Measurements from ENCODE around the gene SPRED3.

SPRED3 gene

DNA sequence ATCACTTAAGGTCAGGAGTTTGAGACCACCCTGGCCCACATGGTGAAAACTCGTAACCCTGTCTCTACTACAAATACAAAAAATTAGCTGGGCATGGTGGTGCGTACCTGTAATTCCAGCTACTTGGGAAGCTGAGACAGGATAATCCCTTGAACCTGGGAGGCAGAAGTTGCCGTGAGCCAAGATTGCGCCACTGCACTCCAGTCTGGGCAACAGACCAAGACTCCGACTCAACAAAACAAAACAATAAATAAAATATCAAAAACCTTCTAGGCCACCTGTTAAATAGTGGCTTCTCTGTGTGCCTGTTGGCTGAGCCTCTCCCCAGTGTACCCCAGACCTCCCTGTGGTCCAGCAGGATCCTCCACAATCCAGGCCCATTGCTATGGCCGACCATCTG, 17.4 kb upstream of the SPRED3 start:
- DNase-seq = no peak
- H3K4me1 ChIP-seq (ENCODE audit: control insufficient read depth, insufficient read depth, low read length, poor library complexity, severe bottlenecking) = peaks cover 10% of the 10 kb centered on the region
- no peak overlapping the region for H3K4me3 ChIP-seq (ENCODE audit: insufficient read depth, low read depth, low read length, poor library complexity, severe bottlenecking)
- no peaks in the 10 kb centered on the region for H3K9me3 ChIP-seq (ENCODE audit: control insufficient read depth, low read length)
- H3K27me3 ChIP-seq (replicated peaks; ENCODE audit: control insufficient read depth, insufficient read depth, low read length, poor library complexity, severe bottlenecking) = no peaks in the 10 kb centered on the region
- no peak overlapping the region for H3K27ac ChIP-seq (ENCODE audit: insufficient read depth, low read length, poor library complexity, severe bottlenecking)
- H3K36me3 ChIP-seq (ENCODE audit: control insufficient read depth, insufficient read depth, low read length) = no peaks in the 10 kb centered on the region

DNA sequence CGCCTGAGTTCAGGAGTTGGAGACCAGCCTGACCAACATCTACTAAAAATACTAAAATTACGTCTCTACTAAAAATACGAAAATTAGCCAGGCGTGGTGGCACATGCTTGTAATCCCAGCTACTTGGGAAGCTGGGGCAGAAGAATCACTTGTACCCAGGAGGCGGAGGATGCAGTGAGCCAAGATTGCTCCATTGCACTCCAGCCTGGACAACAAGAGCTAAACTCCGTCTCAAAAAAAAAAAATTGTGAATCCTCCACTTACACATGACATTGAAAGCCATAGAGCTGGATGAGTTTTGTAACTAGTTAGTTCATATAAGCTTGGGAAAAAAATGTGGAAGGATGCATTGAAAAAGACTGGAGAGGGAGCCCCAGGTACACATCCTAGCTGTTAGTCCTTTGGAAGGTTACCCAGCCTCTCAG, 14.6 kb upstream of the SPRED3 start:
- H3K27me3 ChIP-seq (replicated peaks; ENCODE audit: control insufficient read depth, insufficient read depth, low read length, poor library complexity, severe bottlenecking) = no peaks in the 10 kb centered on the region
- H3K36me3 ChIP-seq (ENCODE audit: control insufficient read depth, insufficient read depth, low read length) = peaks cover 9% of the 10 kb centered on the region
- peaks cover 12% of the 10 kb centered on the region for H3K4me1 ChIP-seq (ENCODE audit: control insufficient read depth, insufficient read depth, low read length, poor library complexity, severe bottlenecking)
- H3K9me3 ChIP-seq (ENCODE audit: control insufficient read depth, low read length) = no peaks in the 10 kb centered on the region
- no peak for DNase-seq
- peak overlapping the region; percentile 86 for H3K27ac ChIP-seq (ENCODE audit: insufficient read depth, low read length, poor library complexity, severe bottlenecking)
- H3K4me3 ChIP-seq (ENCODE audit: insufficient read depth, low read depth, low read length, poor library complexity, severe bottlenecking) = peak overlapping the region; percentile 39

DNA sequence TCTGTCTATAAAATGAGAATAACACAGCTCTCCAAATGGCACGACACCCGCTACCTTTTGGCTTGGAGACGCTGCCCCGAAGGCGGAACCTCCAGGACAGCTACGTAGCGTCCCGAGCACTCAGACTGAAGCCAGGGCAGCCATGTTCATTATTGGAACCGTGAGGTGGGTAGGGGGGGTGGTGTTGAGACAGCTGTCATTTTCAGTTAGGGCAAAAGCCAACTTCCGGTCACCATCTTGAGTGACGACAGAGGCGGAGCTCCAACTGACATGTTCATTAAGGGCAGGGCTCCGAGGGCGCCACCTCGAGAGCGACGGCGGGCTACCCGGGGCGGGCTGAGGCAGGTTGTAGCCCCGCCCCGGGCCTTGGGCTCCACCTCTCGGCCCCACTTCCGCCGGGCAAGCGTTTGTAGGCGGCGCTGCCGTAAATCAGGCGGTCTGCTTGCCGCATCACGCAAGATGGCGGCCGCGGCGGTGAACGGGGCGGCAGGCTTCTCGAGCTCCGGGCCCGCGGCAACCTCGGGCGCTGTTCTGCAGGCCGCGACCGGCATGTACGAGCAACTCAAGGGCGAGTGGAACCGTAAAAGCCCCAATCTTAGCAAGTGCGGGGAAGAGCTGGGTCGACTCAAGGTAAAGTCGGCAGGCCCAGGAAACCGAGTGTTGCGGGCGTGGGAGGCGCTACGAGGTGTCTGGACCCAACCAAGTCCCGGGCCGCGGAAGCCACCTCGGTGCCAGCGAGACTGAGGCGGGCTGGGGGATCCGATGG, 14.0 kb upstream of the SPRED3 start, which contains the start of gene PSMD8:
Gene PSMD8 (plus strand): TSS at position 240 of the 766 bp plus-strand sequence. CDS start 31 bp downstream, at position 271.
- Histone ChIP-seq H3K4me1 (ENCODE audit: control insufficient read depth, insufficient read depth, low read length, poor library complexity, severe bottlenecking) (peaks cover 12% of the 10 kb centered on the region), H3K9me3 (ENCODE audit: control insufficient read depth, low read length) (no peaks in the 10 kb centered on the region)

DNA sequence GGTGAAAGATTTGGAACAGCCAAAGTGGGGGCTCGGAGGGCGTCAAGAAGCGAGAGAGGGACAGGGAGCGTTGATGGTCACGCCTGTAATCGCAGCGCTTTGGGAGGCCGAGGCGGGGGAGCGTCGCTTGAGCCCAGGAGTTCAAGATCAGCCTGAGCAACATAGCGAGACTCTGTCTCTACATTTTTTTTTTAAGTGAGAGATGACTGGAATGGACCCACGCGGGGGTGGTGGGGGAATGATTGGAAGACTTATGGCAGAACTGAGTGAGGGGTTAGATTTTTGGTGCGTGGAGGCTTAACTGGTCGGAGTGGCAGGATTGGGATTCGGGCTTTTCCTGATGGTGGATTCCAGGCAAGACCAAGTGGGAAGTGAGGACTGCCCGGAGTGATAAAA, 13.4 kb upstream of the SPRED3 start:
- peak overlapping the region; percentile 86 for H3K4me3 ChIP-seq (ENCODE audit: insufficient read depth, low read depth, low read length, poor library complexity, severe bottlenecking)
- H3K36me3 ChIP-seq (ENCODE audit: control insufficient read depth, insufficient read depth, low read length) = peaks cover 19% of the 10 kb centered on the region
- no peaks in the 10 kb centered on the region for H3K9me3 ChIP-seq (ENCODE audit: control insufficient read depth, low read length)
- no peak for DNase-seq
- H3K4me1 ChIP-seq (ENCODE audit: control insufficient read depth, insufficient read depth, low read length, poor library complexity, severe bottlenecking) = peaks cover 12% of the 10 kb centered on the region
- no peaks in the 10 kb centered on the region for H3K27me3 ChIP-seq (replicated peaks; ENCODE audit: control insufficient read depth, insufficient read depth, low read length, poor library complexity, severe bottlenecking)
- H3K27ac ChIP-seq (ENCODE audit: insufficient read depth, low read length, poor library complexity, severe bottlenecking) = peak overlapping the region; percentile 86

More for the DNA sequence above, 14.0 kb upstream of the SPRED3 start, which contains the start of gene PSMD8:
- H3K36me3 ChIP-seq (ENCODE audit: control insufficient read depth, insufficient read depth, low read length) = peaks cover 15% of the 10 kb centered on the region
- H3K27ac ChIP-seq (ENCODE audit: insufficient read depth, low read length, poor library complexity, severe bottlenecking) = peak within 1 kb of the TSS; percentile 86
- peak within 1 kb of the TSS; percentile 86 for H3K4me3 ChIP-seq (ENCODE audit: insufficient read depth, low read depth, low read length, poor library complexity, severe bottlenecking)
- no peaks in the 10 kb centered on the region for H3K27me3 ChIP-seq (replicated peaks; ENCODE audit: control insufficient read depth, insufficient read depth, low read length, poor library complexity, severe bottlenecking)
- peak; percentile 97 to 99 (median 98) for DNase-seq

DNA sequence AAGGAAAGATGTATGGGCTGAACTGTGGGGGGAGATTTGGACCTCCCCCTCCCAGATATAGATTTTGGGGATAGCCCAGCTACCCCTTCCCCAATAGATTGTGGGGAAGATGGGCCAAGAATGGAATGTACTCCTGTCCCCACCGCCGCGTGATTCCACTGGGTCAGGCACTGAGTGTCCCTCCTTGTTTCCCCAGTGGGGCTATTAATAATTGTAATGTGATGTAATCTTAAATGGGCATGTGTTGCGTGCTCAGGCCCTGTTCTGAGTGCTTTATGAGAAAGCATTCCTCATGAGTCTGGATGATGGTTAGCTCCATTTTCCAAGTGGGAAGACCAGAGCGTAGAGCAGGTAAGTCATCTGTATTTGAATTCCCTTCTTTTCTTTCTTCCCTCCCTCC, 12.7 kb upstream of the SPRED3 start:
- no peaks in the 10 kb centered on the region for H3K9me3 ChIP-seq (ENCODE audit: control insufficient read depth, low read length)
- peak overlapping the region; percentile 86 for H3K4me3 ChIP-seq (ENCODE audit: insufficient read depth, low read depth, low read length, poor library complexity, severe bottlenecking)
- no peak overlapping the region for H3K27ac ChIP-seq (ENCODE audit: insufficient read depth, low read length, poor library complexity, severe bottlenecking)
- H3K36me3 ChIP-seq (ENCODE audit: control insufficient read depth, insufficient read depth, low read length) = peaks cover 26% of the 10 kb centered on the region
- no peaks in the 10 kb centered on the region for H3K27me3 ChIP-seq (replicated peaks; ENCODE audit: control insufficient read depth, insufficient read depth, low read length, poor library complexity, severe bottlenecking)
- H3K4me1 ChIP-seq (ENCODE audit: control insufficient read depth, insufficient read depth, low read length, poor library complexity, severe bottlenecking) = peaks cover 12% of the 10 kb centered on the region
- no peak for DNase-seq

DNA sequence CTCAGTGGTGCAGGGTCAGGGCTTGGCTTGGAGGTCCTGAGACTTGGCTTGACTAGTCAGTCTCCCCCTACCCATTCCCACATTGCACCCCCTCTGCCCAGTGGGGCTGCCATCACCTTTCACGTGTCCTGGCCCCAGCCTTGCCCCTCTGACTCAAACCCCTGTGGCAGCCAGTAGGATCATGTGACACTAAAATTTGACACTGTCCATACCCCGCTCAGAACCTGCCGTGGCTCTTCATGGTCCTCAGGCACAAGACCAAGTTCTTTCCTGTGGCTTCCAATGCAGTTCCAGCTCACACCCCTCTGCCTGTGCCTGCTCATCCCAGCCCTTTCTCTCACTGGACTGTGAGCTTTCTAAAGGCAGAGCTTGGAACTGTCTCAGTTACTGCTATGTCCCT, 11.9 kb upstream of the SPRED3 start:
- no peak overlapping the region for H3K4me3 ChIP-seq (ENCODE audit: insufficient read depth, low read depth, low read length, poor library complexity, severe bottlenecking)
- no peak overlapping the region for H3K27ac ChIP-seq (ENCODE audit: insufficient read depth, low read length, poor library complexity, severe bottlenecking)
- H3K9me3 ChIP-seq (ENCODE audit: control insufficient read depth, low read length) = no peaks in the 10 kb centered on the region
- no peak for DNase-seq
- H3K36me3 ChIP-seq (ENCODE audit: control insufficient read depth, insufficient read depth, low read length) = peaks cover 34% of the 10 kb centered on the region
- H3K27me3 ChIP-seq (replicated peaks; ENCODE audit: control insufficient read depth, insufficient read depth, low read length, poor library complexity, severe bottlenecking) = no peaks in the 10 kb centered on the region
- H3K4me1 ChIP-seq (ENCODE audit: control insufficient read depth, insufficient read depth, low read length, poor library complexity, severe bottlenecking) = peaks cover 12% of the 10 kb centered on the region

DNA sequence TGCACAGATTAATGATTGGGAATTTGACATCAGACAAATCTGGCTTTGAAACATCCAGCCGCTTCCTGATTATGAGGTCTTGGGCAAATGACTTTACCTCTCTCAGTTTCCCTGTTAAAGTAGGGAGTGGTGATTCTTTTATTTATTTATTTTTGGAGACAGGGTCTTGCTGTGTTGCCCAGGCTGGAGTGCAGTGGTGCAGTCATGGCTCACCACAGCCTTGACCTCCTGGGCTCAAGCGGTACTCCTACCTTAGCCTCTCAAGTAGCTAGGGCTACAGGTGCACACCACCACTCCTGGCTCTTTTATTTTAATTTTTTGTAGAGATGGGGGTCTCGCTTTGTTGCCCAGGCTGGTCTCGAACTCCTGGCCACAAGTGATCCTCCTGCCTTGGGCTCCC, 11.4 kb upstream of the SPRED3 start:
- DNase-seq = no peak
- Histone ChIP-seq H3K4me3 (ENCODE audit: insufficient read depth, low read depth, low read length, poor library complexity, severe bottlenecking) (no peak overlapping the region), H3K9me3 (ENCODE audit: control insufficient read depth, low read length) (no peaks in the 10 kb centered on the region), H3K36me3 (ENCODE audit: control insufficient read depth, insufficient read depth, low read length) (peaks cover 39% of the 10 kb centered on the region), H3K4me1 (ENCODE audit: control insufficient read depth, insufficient read depth, low read length, poor library complexity, severe bottlenecking) (peaks cover 12% of the 10 kb centered on the region), H3K27ac (ENCODE audit: insufficient read depth, low read length, poor library complexity, severe bottlenecking) (no peak overlapping the region), H3K27me3 (replicated peaks; ENCODE audit: control insufficient read depth, insufficient read depth, low read length, poor library complexity, severe bottlenecking) (no peaks in the 10 kb centered on the region)

DNA sequence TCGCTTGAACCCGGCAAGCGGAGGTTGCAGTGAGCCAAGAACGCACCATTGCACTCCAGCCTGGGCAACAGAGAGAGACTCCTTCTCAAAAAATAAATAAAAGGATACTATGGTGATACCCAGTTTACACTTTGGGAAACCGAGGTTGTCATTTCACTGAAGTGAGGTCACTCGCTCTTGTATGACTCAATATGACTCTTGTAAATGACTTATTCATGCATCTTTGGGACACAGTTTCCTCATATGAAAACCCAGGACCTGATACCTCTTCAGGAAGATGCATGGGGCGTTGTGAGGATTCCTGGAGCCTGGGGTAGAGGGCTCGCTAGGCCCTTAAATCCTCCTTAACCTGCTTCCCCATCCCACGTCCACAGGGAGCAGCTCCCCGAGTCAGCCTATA, 9.6 kb upstream of the SPRED3 start:
- Histone ChIP-seq H3K4me3 (ENCODE audit: insufficient read depth, low read depth, low read length, poor library complexity, severe bottlenecking) (no peak overlapping the region), H3K4me1 (ENCODE audit: control insufficient read depth, insufficient read depth, low read length, poor library complexity, severe bottlenecking) (peaks cover 12% of the 10 kb centered on the region), H3K27ac (ENCODE audit: insufficient read depth, low read length, poor library complexity, severe bottlenecking) (no peak overlapping the region), H3K9me3 (ENCODE audit: control insufficient read depth, low read length) (no peaks in the 10 kb centered on the region), H3K36me3 (ENCODE audit: control insufficient read depth, insufficient read depth, low read length) (peaks cover 55% of the 10 kb centered on the region), H3K27me3 (replicated peaks; ENCODE audit: control insufficient read depth, insufficient read depth, low read length, poor library complexity, severe bottlenecking) (no peaks in the 10 kb centered on the region)
- no peak for DNase-seq

DNA sequence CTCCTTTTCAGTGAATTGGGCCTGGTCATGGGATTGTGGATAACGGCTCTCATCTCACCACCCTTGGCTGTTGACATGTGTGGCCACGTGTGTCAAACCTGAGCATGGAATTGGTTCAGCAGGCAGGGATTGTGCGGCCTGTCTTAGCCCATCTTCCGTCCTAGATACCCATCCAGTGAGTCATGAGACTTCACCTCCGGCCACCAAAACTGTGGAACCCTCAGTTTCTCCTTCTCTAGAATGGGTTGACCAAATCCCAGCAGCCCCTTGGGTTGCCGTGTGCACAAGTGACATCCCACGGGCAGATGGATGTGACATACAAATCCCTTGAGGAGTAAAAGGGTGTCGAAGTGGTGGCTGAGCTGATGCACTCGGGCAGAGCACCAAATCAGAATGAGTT, 7.4 kb upstream of the SPRED3 start:
- Histone ChIP-seq H3K4me3 (ENCODE audit: insufficient read depth, low read depth, low read length, poor library complexity, severe bottlenecking) (no peak overlapping the region), H3K36me3 (ENCODE audit: control insufficient read depth, insufficient read depth, low read length) (peaks cover 58% of the 10 kb centered on the region), H3K4me1 (ENCODE audit: control insufficient read depth, insufficient read depth, low read length, poor library complexity, severe bottlenecking) (peaks cover 5% of the 10 kb centered on the region), H3K9me3 (ENCODE audit: control insufficient read depth, low read length) (no peaks in the 10 kb centered on the region), H3K27ac (ENCODE audit: insufficient read depth, low read length, poor library complexity, severe bottlenecking) (no peak overlapping the region), H3K27me3 (replicated peaks; ENCODE audit: control insufficient read depth, insufficient read depth, low read length, poor library complexity, severe bottlenecking) (no peaks in the 10 kb centered on the region)
- no peak for DNase-seq

DNA sequence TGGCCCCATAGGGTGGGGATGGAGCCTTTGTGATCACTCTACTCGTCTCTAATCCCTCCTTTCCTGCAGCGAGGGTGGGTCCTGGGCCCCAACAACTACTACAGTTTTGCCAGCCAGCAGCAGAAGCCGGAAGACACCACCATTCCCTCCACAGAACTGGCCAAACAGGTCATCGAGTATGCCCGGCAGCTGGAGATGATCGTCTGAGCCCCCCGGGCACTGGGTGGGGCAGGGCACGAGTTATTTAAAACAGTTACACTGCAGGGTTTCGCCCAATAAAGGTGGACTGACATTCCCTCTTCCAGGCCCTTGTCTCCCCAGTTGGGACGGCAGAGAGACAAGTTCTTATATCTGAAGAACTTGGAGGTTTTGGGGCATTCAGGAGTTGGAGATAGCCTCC, 5.3 kb upstream of the SPRED3 start:
- no peak overlapping the region for H3K4me3 ChIP-seq (ENCODE audit: insufficient read depth, low read depth, low read length, poor library complexity, severe bottlenecking)
- peaks cover 22% of the 10 kb centered on the region for H3K4me1 ChIP-seq (ENCODE audit: control insufficient read depth, insufficient read depth, low read length, poor library complexity, severe bottlenecking)
- H3K9me3 ChIP-seq (ENCODE audit: control insufficient read depth, low read length) = no peaks in the 10 kb centered on the region
- no peak overlapping the region for H3K27ac ChIP-seq (ENCODE audit: insufficient read depth, low read length, poor library complexity, severe bottlenecking)
- peaks cover 52% of the 10 kb centered on the region for H3K36me3 ChIP-seq (ENCODE audit: control insufficient read depth, insufficient read depth, low read length)
- DNase-seq = no peak
- H3K27me3 ChIP-seq (replicated peaks; ENCODE audit: control insufficient read depth, insufficient read depth, low read length, poor library complexity, severe bottlenecking) = no peaks in the 10 kb centered on the region

All from effector memory CD4-positive, alpha-beta T cell (primary cell).